ENCODE measurements around the gene FYB1.

DNA sequence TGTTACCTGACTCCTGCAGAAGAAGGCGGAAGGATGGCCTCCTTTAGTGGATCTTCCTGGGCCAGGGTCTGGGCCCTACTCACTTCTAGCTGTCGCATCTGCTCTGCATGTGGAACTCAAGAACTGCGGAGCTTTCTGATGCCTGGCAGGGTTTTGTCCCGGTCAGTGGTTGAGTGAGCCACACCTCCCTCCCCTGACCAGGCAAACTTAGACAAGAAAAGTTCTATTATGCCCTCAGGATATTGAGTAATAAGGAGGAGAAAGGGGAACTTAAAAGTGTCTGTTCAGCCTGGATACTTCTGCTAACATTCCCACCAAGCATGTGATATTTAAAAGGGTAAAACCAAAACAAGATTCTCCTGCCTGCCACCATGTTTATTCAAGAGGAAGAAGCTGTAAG, at the start of gene FYB1:
- TF ChIP-seq, protein P1, sequence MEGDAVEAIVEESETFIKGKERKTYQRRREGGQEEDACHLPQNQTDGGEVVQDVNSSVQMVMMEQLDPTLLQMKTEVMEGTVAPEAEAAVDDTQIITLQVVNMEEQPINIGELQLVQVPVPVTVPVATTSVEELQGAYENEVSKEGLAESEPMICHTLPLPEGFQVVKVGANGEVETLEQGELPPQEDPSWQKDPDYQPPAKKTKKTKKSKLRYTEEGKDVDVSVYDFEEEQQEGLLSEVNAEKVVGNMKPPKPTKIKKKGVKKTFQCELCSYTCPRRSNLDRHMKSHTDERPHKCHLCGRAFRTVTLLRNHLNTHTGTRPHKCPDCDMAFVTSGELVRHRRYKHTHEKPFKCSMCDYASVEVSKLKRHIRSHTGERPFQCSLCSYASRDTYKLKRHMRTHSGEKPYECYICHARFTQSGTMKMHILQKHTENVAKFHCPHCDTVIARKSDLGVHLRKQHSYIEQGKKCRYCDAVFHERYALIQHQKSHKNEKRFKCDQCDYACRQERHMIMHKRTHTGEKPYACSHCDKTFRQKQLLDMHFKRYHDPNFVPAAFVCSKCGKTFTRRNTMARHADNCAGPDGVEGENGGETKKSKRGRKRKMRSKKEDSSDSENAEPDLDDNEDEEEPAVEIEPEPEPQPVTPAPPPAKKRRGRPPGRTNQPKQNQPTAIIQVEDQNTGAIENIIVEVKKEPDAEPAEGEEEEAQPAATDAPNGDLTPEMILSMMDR (IDR thresholded peaks at IDR 0.05; ENCODE audit: insufficient read depth, low read depth, low read length) = no peak
- TF ChIP-seq EZH2 (IDR thresholded peaks at IDR 0.05; ENCODE audit: insufficient read depth, low read length) = no peak
